GM18517 (cell line): Measurements from ENCODE around the gene UBTF.

Source experiments
- ATAC-seq: cut with Tn5 transposase; IDR thresholded peaks from one replicate; pipeline ENCODE4 v1.9.1; 2021; ENCODE audit warnings: mild to moderate bottlenecking, moderate library complexity; ENCODE audit not compliant: unreplicated experiment

UBTF gene

DNA sequence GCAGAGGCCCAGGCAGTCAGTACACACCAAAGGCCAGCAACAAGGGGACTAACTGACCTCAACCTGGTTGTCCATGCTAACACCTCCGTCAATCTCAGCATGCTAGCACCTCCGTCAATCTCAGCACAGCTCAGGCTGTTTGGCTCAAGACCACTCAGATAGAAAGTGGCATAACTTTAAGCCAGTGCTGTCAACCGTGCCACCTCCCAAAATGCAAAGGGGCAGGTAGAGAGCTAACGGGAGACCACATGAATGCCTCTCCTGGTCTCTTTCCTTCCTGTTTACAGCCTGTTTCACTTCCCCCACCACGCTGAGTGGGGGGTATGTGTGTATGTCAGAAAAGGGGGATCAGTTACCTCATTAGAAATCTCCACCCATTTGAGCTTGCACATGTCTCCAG lies 3.3 kb downstream of the UBTF start:
- no peak for ATAC-seq

DNA sequence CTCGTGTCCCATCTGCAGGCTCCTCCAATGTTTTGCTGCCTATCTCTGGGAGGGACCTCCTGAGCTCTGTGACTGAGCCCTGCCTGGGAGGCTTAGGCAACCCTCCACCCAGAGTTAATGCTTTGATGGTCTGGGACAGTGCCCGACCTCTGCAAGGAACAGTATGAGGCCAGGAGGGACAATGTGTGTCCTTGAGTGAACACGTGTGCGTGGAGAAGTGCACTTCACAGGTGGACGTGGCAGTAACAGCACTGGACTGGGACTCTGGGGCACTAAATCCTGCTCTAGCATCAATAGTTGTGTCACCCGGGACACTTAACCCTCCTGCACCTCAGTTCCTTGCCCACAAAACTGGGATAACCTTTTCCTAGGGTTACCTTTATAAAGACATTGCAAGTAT lies 4.6 kb downstream of the UBTF start:
- ATAC-seq, result no peak

DNA sequence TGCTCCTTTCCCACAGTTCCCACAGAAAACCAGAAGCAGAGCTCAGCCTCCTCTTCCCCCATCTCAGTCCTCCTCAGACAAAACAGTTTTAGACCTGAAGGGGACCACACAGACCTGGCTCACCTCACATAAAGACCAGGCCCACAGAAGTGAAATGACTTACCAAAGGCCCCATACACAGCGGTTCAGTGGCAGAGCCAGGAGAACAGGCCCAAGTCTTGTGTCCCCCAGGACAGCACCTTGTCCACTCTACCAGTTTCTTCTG lies 5.3 kb downstream of the UBTF start:
- no peak for ATAC-seq

DNA sequence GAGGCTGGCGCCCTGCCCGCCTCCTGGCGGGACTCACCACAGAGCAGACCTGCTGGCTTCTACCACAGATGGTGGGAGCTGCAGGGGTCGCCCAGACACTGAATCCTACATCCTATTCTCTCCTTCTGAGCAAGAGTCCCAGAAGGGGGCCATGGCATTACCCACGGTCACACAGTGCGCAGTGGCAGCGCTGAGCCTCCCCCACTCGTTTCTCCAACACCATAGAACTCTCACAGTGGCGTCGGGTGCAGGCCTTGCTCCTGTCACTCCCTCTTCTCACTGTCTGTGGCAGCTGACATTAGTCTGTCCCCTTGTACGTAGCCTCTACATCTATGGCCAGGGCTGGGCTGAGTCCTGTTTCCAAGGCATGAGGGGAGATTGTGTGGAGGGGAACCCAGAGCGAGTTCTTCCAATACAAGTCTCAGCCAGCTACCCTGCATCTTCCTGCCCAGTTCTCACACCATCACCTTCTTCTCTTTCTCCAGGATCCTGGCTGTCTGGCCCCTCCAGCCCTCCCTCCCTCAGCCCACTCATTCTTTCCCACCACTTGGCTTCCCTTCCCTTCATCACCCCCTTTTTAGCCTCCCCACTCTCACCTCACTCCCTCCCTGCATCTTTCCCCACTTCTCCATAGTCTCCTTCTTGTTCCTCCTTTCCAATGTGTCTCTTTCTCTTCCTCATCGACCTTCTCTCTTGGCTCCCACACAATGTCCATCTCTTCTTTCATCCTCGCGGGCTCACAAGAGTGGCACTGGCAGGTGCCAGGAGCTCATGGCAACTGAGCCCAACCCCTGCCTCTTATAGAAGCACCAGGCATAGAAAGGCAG lies 5.9 kb downstream of the UBTF start:
- ATAC-seq, result no peak

DNA sequence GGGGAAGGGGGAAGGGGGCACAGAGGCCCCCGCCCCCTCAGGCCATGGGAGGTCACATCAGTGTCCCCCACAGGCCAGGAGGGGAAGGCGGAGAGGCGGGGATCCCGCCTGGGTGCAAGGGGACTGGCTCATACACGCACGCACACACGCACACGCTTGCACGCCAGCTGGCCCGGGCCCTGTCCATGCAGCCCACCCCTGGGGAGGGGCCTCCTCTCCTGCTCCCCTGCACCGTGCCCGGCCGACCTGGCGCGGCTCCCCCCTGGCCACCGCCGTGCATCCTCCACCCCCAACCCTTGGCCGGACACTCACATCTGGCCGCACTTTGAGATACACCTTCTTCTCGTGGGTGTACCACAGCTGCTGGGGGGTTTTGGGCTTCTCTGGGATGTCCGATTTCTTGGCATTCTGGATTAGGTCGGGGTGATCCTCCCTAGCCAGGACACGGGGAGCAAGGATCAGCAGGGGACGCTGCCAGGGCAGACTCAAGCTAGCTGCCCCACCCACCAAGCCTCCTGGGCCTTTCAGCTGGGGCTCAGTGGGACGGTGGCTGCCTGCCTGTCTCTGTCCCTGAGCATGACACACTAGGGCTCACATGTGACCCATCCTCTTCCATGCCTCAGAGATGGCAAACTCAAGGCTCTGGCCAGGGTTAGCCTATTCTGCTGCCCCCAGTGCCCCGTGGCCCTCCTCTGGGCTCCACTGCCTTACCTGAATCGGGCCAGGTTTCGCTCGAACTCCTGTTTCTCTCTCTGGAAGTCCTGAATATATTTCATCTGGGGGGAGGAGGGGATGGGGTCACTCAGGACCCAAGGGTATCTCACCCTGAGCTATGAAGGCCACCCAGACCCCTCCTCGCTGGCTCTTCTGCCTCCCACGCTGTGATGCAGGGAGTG lies 6.7 kb downstream of the UBTF start:
- no peak for ATAC-seq

DNA sequence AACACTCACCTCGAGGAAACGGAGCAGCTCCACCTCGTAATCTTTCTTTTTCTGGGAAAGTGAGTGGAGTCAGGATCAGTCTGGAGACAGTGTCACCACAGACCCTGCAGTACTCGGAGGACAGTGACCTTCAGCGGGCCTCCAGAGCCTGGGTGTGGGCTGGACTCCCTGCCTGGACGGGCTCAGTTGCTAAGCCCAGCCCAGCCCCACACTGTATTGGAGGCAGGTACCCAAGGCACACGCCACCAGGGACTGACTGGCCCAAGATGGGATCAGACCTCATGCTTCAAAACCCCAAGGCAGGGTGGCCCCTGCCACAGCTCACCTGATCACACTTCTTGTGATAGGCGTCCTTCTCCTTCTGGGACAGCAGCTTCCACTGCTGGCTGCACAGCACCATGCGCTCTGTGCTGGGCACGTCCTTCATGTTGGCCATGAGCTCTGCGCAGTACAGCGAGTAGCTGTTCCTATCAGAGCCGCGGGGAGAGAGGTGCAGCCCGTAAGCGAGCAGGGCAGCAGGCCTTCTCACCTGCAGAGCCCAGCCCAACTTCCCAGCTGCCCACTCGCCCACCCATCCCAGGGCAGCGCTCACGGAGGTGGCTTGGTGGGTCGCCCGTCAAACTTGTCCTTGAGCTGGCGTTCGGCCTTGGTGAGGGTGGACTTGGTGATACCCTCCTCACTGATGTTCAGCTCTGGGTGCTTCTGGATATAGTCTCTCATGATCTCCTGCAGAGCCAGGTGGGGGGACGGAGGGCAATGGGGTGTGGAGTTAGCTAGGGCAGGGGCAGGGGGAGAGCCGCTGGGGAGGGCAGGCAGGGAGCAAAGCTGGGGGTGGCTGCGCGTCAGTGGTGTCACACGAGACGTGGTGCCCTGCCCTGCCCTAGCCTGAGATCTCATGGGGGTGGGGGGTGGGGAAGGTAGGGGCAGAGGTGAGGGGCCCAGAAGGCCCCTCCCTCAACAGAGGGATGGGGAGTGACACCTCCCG lies 7.9 kb downstream of the UBTF start:
- ATAC-seq, result no peak

DNA sequence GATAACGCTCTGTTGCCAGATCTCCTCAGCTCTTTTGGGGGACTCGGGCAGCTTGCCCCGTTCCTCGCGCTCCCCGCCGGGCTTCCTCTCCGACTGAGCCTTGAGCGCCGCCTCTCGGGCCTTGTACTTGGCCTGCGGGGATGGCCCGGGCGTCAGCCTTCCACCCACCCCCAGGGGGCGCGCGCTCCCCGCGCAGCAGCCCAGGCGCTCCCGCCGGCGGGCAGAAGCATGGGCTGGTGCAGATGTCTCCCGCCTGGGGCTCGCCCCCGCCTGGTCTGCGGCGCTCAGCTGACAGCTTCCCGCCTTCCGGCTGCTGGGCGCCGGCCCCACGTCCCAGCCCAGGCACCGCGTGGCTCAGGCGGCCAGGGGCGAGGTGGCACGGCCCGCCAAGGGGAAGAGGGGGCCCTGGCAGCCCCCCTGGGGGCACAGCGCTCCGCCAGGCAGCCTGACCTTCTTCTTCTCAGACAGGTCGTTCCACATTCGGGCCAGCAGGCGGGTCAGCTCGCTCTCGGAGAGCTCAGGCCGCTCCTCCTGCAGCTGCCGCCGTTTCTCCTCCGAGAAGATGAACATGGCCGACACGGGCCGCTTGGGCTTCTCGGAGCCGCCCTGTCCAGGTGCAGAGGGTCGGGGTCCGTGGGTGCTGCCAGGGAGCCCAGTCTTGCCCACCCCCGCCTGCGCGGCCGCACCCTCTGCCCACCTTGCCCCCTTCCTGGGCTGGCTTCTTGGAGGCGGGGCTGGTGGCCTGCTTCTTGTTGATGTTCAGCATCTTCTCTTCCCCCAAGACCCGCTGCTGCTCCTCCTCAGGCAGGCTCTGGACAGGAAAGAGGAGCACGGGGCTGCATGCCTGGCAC lies 8.9 kb downstream of the UBTF start:
- ATAC-seq, result peak; percentile 65

DNA sequence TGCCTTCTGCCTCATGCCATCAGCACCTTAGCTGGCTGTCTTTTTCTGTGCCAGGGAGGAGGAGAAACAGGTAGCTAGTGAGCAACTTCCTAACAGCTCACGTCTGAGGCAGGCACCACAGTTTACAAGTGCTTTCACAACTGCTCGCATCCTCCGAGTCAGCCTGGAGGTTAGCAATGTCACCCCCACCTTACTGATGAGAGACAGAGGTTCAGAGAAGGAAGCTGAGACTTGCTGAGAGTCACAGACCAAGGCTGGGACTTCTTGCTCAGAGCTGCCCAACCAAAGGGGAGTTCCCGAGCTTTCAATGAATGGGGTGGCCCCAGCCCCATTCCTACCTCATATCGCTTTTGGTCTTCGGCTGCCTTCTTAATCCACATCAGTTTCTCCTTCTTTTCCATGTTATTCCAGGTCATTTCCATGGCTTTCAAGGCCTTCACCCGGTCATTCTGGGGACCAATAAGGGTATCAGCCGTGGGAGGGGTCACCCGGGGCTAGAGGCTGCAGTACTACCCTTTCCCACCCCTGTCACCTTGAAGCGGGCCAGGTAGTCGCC lies 9.6 kb downstream of the UBTF start:
- ATAC-seq, result peak; percentile 10

DNA sequence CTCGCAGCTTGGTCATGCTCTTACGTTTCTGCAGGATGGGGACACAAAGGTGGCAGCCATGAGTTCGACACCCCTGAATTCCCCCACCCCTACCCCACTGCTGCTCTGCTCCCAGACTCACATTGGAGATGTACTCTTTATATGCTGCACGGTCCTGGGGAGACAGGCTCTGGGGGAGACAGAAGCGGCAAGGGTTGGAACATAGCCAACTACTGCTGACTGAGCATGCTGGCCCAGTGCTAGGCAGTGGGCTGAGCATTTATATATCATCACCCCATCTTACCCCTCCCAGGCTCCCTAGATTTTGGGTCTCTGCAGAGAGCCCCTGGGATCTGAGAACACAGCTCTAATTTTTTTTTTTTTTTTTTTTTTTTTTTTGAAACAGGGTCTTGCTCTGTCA lies 11.7 kb downstream of the UBTF start:
- no peak for ATAC-seq

DNA sequence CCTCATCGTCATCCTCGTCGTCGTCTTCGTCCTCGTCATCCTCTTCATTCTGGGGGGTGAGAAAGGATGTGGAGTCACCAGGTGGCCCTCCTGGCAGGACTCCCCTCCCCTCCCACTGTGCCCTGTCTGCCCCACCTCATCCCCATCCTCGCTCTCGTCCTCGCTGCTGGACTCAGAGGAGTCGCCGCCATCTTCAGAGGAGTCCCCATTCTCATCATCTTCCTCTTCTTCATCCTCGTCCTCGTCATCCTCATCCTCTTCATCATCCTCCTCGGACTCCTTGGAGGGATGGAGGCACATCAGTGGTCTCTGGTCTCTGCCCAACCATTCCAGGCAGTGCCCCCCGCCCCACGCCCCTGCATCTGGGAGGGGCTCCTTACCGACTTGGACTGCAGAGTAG lies 12.2 kb downstream of the UBTF start:
- ATAC-seq, result no peak

DNA sequence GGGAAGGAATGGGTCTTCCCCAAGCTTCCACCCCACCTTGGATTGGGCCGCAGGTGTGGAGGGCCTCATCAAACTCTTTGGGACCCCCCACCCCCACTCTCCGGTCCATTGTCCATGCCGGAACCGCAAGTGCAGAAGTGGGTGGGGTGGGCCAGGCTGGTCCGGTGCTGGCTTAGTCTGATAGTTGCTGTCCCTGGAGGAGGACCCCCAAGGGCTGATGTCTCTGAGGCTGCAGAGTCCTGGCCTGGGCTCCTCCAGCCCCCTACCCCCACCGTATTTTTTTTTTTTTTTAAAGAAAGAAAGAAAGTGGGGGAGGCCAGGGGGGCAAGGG lies 12.7 kb downstream of the UBTF start:
- no peak for ATAC-seq

DNA sequence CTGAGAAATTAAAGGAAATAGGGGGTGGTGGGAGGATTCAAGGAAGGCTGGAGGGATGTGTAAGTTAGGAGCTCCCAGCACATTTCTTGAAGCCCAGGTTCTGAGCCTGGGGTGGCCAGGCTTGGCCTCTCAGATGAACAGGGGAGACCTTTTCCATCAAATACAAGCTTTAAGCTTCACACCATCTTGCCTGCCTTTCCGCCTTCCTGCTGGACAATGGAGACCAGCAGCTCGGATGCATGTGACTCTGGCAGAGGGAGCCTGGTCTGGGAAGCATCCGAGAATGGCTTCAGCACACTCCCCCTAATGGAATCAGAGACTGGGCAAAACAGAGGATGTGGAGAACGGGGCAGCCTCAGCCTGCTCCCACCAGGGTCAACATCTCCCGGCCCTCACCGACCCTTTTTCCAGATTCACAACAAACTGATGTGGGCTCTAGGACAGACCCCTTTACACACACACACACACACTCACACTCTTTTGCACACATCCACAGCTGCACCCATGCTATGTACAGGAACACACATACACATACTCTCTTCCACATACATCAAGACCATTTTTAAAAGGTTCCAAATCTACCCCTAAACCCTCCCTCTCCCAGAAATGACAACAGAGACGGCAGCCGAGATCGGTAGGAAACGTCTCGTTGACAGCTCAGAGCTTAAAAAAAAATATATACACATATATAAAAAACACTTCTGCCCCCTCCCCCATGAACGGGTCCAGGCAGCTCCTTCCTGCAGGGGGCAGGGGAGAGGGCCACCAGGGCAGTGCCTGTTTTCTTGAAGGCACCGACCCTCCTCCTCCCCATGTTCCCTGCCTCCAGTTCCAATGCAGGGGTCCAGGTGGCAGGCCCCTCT lies 13.3 kb downstream of the UBTF start:
- no peak for ATAC-seq

DNA sequence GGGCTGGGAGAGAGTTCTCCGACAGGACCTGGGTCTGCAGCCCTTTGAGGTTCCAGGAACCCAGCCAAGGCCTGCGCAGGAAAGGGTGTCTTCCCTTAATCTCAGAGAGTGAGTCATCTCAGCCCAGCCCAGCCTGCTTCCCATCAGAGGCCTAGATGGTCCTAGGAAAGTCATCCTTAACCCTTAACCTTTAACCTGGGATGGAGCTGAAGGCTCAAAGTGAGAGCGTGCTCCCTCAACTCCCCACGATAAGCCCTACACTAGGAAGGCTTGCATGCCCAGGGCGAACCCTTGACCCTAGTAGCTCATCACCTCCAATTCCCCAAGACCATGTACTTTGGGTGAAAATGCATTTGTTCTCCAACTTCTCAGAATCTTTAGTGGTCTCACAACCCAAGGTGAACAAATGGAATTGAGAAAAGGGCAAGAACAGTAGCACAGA lies 15.0 kb downstream of the UBTF start:
- ATAC-seq, result no peak

DNA sequence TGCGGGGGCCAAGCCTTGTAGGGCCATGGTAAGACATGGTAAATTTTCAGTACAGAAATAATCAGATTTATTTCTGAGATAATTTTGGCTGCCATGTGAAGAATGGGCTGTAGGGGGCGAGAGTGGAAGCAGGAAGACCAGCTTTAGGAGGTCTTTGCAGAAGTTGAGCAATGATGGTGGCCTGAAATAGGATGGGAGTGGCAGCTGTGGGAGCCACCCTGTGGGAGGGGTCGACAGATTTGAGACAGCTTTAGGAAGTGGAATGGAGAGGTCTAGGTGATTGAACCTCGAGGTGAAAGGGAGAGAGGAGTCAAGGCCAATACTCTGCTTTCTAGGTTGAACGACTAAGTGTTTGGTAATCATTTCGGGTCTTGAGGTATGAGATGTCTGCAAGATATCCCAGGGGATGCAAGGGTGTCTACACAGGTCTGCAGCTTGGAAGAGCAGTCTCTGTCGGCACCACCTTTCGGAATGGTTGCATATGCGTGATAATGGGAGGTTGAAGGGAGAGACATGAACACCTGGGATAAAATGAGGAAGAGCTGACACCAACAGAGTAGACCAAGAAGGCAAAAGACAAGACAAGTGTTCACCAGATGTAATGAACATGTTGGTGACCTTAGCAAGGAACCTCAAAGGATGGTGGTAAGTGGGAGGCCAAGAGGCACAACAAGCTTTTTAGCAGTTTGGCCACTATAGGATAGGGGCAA lies 15.6 kb downstream of the UBTF start:
- ATAC-seq, result no peak

DNA sequence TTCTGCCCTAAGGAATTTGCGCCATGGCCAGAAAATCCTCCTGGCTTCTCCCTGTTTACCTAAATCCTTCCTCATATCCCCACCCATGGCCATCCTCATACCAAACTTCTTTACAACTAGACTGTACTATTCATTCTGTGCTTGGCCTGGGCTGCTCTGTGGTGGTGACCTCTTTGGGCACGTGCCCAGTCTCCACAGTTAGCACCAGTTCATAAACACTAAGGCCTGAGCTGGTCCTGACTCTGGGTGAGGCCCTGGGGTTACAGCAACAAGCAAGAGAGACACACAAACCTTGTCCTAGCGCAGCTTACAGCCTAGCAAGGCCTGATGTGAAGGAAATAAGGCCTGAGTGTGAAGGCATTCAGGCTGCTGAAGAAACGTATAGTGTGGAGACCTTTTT lies 16.7 kb downstream of the UBTF start:
- ATAC-seq, result no peak

DNA sequence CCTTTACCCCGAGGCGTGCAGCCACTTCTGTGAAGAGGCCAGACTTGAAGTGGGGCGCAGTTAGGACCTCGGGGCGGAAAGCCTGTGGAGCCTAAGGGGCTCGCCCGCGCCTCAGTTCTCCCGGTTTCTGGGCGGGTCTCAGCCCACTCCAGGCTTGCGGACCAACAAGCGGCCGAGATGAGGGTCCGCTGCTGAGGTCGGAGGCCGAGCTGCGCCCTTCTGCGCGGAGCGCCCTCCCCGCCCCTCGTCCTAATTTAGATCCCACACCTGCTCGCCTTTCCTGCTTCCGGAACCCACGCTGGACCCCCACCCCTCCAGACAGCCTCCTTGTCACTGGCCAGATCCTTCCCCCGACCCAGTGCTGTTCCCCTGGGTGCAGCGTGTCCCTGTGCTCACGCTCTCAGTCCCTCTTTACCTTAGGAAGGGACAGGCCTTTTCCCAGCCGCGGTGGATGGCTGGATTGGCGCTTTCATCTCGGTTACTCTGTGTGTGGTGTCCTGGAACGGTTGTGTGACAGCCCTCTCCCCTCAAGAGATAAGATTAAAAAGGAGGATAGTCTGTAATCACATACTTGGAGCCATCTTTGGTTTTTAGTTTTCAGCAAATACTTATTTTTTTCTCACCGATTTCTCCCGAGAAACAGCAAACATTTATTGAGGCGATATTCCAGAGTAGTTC lies 18.9 kb downstream of the UBTF start:
- peak; percentile 7 for ATAC-seq

DNA sequence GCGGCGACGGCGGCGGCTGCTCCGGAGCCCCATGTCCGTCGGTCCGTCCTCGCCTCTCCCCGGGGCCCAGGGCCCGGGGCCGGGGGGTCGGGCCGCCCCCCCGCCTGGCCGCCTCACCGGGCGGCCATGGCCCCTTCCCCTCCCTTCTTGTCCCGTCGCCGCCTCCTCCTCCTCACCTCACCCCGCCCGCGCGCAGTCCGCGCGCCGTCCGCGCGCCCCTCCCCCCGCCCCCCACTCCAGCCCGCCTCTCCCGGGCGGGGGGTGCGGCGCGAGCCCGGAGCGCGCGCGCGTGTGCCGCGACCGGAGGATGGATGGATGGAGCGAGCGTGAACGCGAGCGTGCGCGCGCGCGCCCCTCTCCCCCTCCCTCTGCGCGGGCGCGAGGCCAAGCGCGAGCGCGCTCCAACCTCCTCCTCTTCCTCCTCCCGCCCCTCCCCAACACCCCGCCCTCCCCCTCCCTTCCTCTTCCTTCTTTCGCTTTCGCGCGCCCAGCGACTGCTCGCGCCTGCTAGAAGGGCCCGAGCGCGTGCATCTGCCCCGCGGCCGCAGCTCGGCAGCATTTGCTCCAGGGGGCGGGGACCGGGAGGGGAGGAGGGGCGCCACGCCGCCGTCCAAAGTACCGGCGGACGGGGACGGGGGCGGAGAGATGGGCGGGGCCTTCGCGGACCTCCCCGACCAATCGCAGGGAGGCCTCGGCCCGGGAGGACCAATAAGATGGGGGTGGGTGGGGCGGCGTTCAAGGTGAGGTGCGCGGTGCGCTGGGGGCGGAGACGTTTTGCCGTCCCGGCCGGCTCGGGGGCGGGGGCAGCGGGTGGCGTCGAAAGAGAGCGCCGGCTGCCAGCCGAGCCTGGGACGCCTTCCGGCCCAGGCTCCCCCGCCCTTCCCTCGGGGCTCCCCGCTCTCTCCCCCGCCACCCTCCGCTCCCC lies 19.7 kb downstream of the UBTF start, which contains the start of gene ATXN7L3:
Gene ATXN7L3, minus strand, starts transcription at position 332 of the 925 bp plus-strand sequence. CDS start 1,814 bp downstream, outside the sequence.
- ATAC-seq, result peak; percentile 52
